Spleen (tissue), 11 donors: Measurements from ENCODE around the gene ERBB2. TPM values are rescaled to one million over a fixed set of nuclear protein-coding genes. Genes with fewer than 3 reads are reported as not detected.

Experiments
- DNase-seq: peaks from one replicate; pipeline ENCODE4 v3.0.0-alpha.2; 2020
- H3K27ac ChIP-seq, 8 donors: fragments of 200-600 bp; sonication (generic) in 7 of 8; 1 replicate in 4 of 8; 2 replicates in 4 of 8; pipeline versions ENCODE4 v1.5.0 to v1.8.0; 2016 to 2021; ENCODE audit warnings: inconsistent platforms in 4 of 8, mild to moderate bottlenecking in 4 of 8, moderate library complexity in 1 of 8
- H3K27me3 ChIP-seq, 7 donors: fragments of 200-600 bp; sonication (generic) in 6 of 7; replicated peaks in 1 of 7; 1 replicate in 4 of 7; 2 replicates in 3 of 7; pipeline versions ENCODE4 v1.5.0 to v1.8.0; 2016 to 2021; ENCODE audit warnings: inconsistent platforms in 3 of 7, mild to moderate bottlenecking in 1 of 7
- H3K36me3 ChIP-seq, 6 donors: fragments of 200-600 bp; sonication (generic) in 5 of 6; 1 replicate in 4 of 6; 2 replicates in 2 of 6; pipeline versions ENCODE4 v1.5.0 to v1.8.0; 2016 to 2021; ENCODE audit warnings: inconsistent platforms in 2 of 6
- H3K4me1 ChIP-seq, 6 donors: fragments of 200-600 bp; sonication (generic) in 5 of 6; 1 replicate in 3 of 6; 2 replicates in 3 of 6; pipeline versions ENCODE4 v1.5.0 to v1.8.0; 2016 to 2021; ENCODE audit warnings: inconsistent platforms in 3 of 6
- H3K4me3 ChIP-seq, 8 donors: fragments of 200-600 bp; sonication (generic) in 7 of 8; 1 replicate in 4 of 8; 2 replicates in 4 of 8; pipeline versions ENCODE4 v1.5.0 to v1.8.0; 2016 to 2021; ENCODE audit warnings: inconsistent platforms in 4 of 8, mild to moderate bottlenecking in 4 of 8, moderate library complexity in 2 of 8
- H3K9me3 ChIP-seq, 8 donors: fragments of 200-600 bp; sonication (generic) in 7 of 8; 1 replicate in 4 of 8; 2 replicates in 4 of 8; pipeline versions ENCODE4 v1.5.0 to v1.8.0; 2016 to 2021; ENCODE audit warnings: inconsistent platforms in 4 of 8
- POLR2A ChIP-seq, 3 donors: fragments of 450-650 bp; IDR thresholded peaks; one replicate each; pipeline ENCODE4 v1.5.1; 2017; ENCODE audit warnings: antibody characterized with exemption in 3 of 3, mild to moderate bottlenecking in 1 of 3
- POLR2AphosphoS5 ChIP-seq, 3 donors: sonication (generic); formaldehyde crosslinking; IDR thresholded peaks; one replicate each; pipeline ENCODE4 v1.5.1; 2017; ENCODE audit warnings: antibody characterized with exemption in 3 of 3
- WGBS, 5 donors: extraction: QIAGEN DNeasy Blood & Tissue Kit in 3 of 5; methylation state at CpG; one replicate each; pipeline versions ENCODE4 v1.1.5 to v1.1.7; 2013 to 2018; 5-methylcytosine and 5-hydroxymethylcytosine counted together
- intact Hi-C: fragments of 100-400 bp; cut with DNase I; formaldehyde crosslinking; loops from one replicate; pipeline ENCODE4 v1.15.0; 2023; ENCODE audit warnings: low total_unique reads
- polyA plus RNA-seq, 3 donors: library from polyadenylated mRNA; stranded (reverse); fragments of 200-250 nt; gene quantifications; one replicate each; pipeline ENCODE4 v1.2.1, GENCODE V29; 2013
- total RNA-seq, 7 donors: library from RNA; depleted of rRNA in 3 of 7; stranded (reverse); fragments of >200 nt in 3 of 7; fragmentation: NEBNext Ultra II Directional in 4 of 7; extraction: Animal tissue kit (Norgen Biotek cat#: 25700) in 4 of 7; gene quantifications; one replicate each; pipeline versions ENCODE4 v1.1.0 to v1.2.1, GENCODE V29; 2016 to 2021
- TF ChIP-seq, protein P1 (sequence below), 11 experiments: fragments of 200-600 bp in 7 of 11; fragments of 450-650 bp in 4 of 11; sonication (generic) in 4 of 11; IDR thresholded peaks in 8 of 11; conservative IDR thresholded peaks in 3 of 11; 1 replicate in 7 of 11; 2 replicates in 4 of 11; pipeline versions ENCODE4 v1.4.0 to v1.8.0; 2016 to 2021; ENCODE audit warnings: antibody characterized with exemption in 11 of 11, inconsistent platforms in 4 of 11, mild to moderate bottlenecking in 1 of 11
- donor health status: healthy with polysubstance abuse.
- donor health status: DM: no; HTN: no; CAD: no; lungs with moderate emphysema.
- donor health status: DM: no; HTN: no; CAD: no.
- donor health status: Bipolar disorder and iron deficiency.
- donor health status: healthy.
- donor health status: DM: no; HTN: no; CAD: no.
- donor health status: DM: yes; HTN: yes; CAD: no.

The ERBB2 gene
- total and polyA plus RNA-seq, 10 donors, result 3.4 to 15.9 (median 10.2) TPM

DNA sequence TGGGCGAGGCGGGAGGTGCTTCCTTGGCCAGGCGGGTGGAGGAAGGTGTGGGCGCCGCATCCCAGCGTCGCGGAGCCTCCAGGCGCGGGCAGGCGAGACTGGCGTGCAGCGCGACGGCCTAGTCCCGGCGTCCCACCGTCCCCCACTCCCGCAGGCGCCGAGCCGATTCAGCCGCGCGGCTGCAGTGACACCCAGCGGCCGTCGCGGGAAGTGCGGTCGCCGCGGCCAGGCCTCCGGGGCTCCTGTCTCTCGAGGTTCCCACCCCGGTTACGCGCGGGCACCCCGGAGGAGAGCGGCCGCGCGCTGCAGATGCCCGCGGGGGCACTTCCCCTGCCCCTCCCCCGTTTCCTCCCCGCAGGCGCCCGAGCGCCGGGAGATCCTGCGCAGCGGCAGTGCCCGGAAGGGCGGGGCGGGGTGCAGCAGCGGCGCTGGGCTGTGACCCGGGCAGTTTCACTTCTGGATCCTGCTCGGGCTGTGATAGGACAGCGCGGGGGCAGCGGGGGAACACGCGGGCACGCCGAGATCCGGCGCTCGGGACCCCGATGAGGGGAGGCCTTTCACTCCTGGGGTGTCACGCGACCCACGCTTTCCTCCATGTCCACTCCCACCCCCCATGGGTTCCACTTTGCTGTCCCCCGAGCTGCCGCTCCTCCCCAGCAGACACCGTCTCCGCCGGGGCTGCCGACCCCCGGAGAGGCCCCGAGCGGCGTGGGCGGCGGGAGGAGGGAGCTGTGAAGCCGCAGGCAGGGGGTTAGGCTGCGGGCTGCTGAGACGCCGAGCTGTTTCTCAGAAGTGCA, 54.5 kb downstream of the ERBB2 start:
- peak overlapping the region; percentile 46 to 87 (median 60) for H3K4me3 ChIP-seq
- TF ChIP-seq POLR2AphosphoS5 (IDR thresholded peaks at IDR 0.05) (peak; percentile 89 to 96 (median 92)), POLR2A (IDR thresholded peaks at IDR 0.05) (peak in 1 of 3 donors; percentile 3)
- TF ChIP-seq, protein P1, sequence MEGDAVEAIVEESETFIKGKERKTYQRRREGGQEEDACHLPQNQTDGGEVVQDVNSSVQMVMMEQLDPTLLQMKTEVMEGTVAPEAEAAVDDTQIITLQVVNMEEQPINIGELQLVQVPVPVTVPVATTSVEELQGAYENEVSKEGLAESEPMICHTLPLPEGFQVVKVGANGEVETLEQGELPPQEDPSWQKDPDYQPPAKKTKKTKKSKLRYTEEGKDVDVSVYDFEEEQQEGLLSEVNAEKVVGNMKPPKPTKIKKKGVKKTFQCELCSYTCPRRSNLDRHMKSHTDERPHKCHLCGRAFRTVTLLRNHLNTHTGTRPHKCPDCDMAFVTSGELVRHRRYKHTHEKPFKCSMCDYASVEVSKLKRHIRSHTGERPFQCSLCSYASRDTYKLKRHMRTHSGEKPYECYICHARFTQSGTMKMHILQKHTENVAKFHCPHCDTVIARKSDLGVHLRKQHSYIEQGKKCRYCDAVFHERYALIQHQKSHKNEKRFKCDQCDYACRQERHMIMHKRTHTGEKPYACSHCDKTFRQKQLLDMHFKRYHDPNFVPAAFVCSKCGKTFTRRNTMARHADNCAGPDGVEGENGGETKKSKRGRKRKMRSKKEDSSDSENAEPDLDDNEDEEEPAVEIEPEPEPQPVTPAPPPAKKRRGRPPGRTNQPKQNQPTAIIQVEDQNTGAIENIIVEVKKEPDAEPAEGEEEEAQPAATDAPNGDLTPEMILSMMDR (IDR thresholded peaks at IDR 0.05 in 8 of 11, conservative IDR thresholded peaks at IDR 0.05 in 3 of 11), result peak; percentile 96 to 100 (median 99)
- intact Hi-C loops, result loop anchor here (5.0 to 10.0 kb wide), 2 partner anchors 110 to 132 kb away; partner anchors contain the start of genes IKZF3 and ZPBP2
- H3K36me3 ChIP-seq, result no peaks in the 10 kb centered on the region
- WGBS, 5 donors, result 0 to 1% (median 0%) methylated on average over 6 to 91 of the region's 91 CpGs
- H3K9me3 ChIP-seq, result no peaks in the 10 kb centered on the region
- H3K27ac ChIP-seq, result peak overlapping the region; percentile 95 to 99 (median 98)
- peaks cover 43 to 76% (median 63%) of the 10 kb centered on the region in 6 donors for H3K4me1 ChIP-seq
- no peaks in the 10 kb centered on the region for H3K27me3 ChIP-seq
- DNase-seq, result peak; percentile 100

DNA sequence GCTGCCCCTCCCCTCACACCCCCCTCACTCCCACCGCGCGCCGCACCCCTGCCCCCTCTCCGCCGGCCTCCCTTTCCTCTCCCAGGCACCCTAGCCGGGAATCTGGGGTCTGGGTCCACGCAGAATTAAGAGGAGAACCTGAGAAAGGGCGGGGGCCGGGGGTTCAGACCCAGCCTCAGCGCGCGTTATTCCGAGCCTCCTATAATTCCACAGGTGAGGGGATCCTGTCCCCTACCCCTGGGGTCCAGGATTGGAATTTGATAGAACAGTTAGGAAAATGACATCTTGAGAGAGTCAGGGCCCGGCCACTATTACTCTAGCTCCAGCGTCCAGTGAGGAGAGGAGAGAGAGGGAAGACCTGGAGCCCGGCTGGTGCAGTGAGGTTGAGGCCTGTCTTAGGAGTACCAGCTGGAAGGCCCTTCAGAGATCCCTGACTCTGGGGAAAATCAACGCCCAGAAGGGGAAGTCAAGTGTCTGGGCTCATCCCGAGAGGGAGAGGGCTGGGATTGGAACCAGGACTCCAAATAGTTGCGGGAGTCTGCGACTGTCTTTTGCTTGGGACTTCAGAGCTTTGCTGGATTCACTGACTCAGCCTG, 55.2 kb downstream of the ERBB2 start:
- no peaks in the 10 kb centered on the region for H3K9me3 ChIP-seq
- peaks cover 43 to 83% (median 69%) of the 10 kb centered on the region in 6 donors for H3K4me1 ChIP-seq
- peak overlapping the region; percentile 95 to 99 (median 98) for H3K27ac ChIP-seq
- no peaks in the 10 kb centered on the region for H3K27me3 ChIP-seq
- peak; percentile 83 for DNase-seq
- H3K36me3 ChIP-seq, result no peaks in the 10 kb centered on the region
- no peak for TF ChIP-seq POLR2AphosphoS5 (IDR thresholded peaks at IDR 0.05)
- TF ChIP-seq POLR2A (IDR thresholded peaks at IDR 0.05), result no peak
- TF ChIP-seq, protein P1 (IDR thresholded peaks at IDR 0.05 in 8 of 11, conservative IDR thresholded peaks at IDR 0.05 in 3 of 11), result no peak
- WGBS, 5 donors, result 28 to 41% (median 32%) methylated on average over 15 to 21 of the region's 21 CpGs
- intact Hi-C loops, result loop anchor here (5.0 to 10.0 kb wide), 2 partner anchors 110 to 133 kb away; partner anchors contain the start of genes IKZF3 and ZPBP2
- peak overlapping the region in 7 of 8 donors; percentile 57 to 87 (median 60) for H3K4me3 ChIP-seq

DNA sequence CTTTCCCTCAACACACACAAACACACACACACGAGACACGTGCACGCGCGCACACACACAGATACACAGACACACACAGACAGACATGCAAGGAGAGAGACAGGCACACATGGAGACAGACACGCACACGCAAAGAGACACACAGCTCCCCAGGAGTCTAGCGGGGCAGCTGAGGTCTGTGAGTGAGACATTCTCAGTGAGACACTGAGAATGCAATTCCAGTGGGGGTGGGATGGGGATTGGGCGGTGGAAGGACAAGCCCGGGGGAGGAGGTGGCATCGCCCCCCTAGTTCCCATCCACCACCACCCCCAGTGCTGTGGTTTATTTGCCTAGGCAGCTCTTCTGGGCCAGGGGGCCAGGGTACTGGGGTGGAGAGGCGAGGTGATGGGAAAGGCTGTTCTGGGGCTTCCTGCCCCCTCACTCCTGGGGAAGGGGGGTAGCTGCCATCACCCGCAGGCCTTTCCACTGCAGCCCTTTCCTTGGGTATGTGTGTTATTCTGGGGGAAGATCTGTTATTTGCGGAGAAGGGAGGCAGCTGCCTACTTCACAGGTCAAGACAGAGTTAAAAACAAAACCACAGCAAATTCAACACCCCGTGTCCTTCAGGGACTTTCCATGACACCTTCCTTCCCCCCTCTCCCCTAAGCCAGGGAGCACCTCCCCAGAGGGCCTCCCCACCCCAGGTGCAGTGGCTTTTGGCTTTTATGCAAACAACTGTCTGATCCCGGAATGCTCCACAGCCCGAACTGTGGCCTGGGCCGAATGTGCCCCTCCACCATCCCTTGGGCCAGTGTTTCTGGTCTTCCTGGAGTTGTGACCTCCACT, 55.9 kb downstream of the ERBB2 start:
- no peaks in the 10 kb centered on the region for H3K9me3 ChIP-seq
- peak overlapping the region; percentile 95 to 99 (median 98) for H3K27ac ChIP-seq
- H3K36me3 ChIP-seq, result peaks cover 0 to 4% (median 0%) of the 10 kb centered on the region in 6 donors
- peak; percentile 87 for DNase-seq
- H3K4me1 ChIP-seq, result peaks cover 43 to 90% (median 69%) of the 10 kb centered on the region in 6 donors
- H3K4me3 ChIP-seq, result peak overlapping the region in 5 of 8 donors; percentile 57 to 87 (median 63)
- 29 to 43% (median 40%) methylated on average over 16 to 18 of the region's 18 CpGs for WGBS, 5 donors
- no peaks in the 10 kb centered on the region for H3K27me3 ChIP-seq
- intact Hi-C loops, result loop anchor here (10.0 kb wide), 1 partner anchor 109 kb away; the partner anchor contains the start of genes IKZF3 and ZPBP2
- TF ChIP-seq POLR2A (IDR thresholded peaks at IDR 0.05) (no peak), POLR2AphosphoS5 (IDR thresholded peaks at IDR 0.05) (peak; percentile 57 to 82 (median 80))
